H1 (cell line): ENCODE results near the gene KCNJ2. TPM values are rescaled to one million over a fixed set of nuclear protein-coding genes. Genes with fewer than 3 reads are reported as not detected.

Experiments used
- CTCF ChIA-PET: fragments of 300-600 bp; sonication (Branson Sonifier 250); formaldehyde crosslinking; loops from one replicate; lab custom pipeline; 2021; ENCODE audit not compliant: partially characterized antibody; lab: Charles Lee
- POLR2A ChIA-PET: fragments of 300-600 bp; sonication (Branson Sonifier 250); formaldehyde crosslinking; loops from one replicate; lab custom pipeline; 2021; ENCODE audit warnings: inconsistent platforms; ENCODE audit not compliant: partially characterized antibody; lab: Charles Lee
- DNase-seq, 2 experiments: peaks; one replicate each; pipeline versions ENCODE4 v3.0.0 to v3.0.0-alpha.2; 2010 to 2022; ENCODE audit warnings: low spot score in 2 of 2, low read depth in 1 of 2, mixed read lengths in 1 of 2
- FAIRE-seq: peaks from 2 replicates; lab custom pipeline; 2011; peaks lifted over from hg19 to GRCh38; lab: Jason Lieb, UNC
- H2AFZ ChIP-seq: 2 replicates; pipeline ENCODE4 v1.8.1; 2012; ENCODE audit warnings: low read length, inconsistent platforms
- H2AK5ac ChIP-seq: 2 replicates; pipeline ENCODE4 v1.6.1; 2013; ENCODE audit warnings: low read depth, low read length
- H2BK120ac ChIP-seq: replicated peaks from 2 replicates; pipeline ENCODE3; 2013; ENCODE audit warnings: low read depth, low read length, inconsistent platforms
- H2BK12ac ChIP-seq: 2 replicates; pipeline ENCODE4 v1.6.1; 2013; ENCODE audit warnings: low read depth, low read length
- H2BK15ac ChIP-seq: 2 replicates; pipeline ENCODE4 v1.6.1; 2013; ENCODE audit warnings: low read length
- H2BK20ac ChIP-seq: 2 replicates; pipeline ENCODE4 v1.6.1; 2013; ENCODE audit warnings: low read length
- H2BK5ac ChIP-seq: 2 replicates; pipeline ENCODE4 v1.6.1; 2013; ENCODE audit warnings: low read depth, low read length
- H3K14ac ChIP-seq: 2 replicates; pipeline ENCODE4 v1.6.1; 2013; ENCODE audit warnings: inconsistent platforms; ENCODE audit not compliant: insufficient read length
- H3K18ac ChIP-seq: 2 replicates; pipeline ENCODE4 v1.6.1; 2013; ENCODE audit warnings: low read length; ENCODE audit errors: extremely low read depth
- H3K23ac ChIP-seq: 2 replicates; pipeline ENCODE4 v1.6.1; 2013; ENCODE audit warnings: inconsistent platforms; ENCODE audit not compliant: insufficient read length
- H3K23me2 ChIP-seq: 2 replicates; pipeline ENCODE4 v1.6.1; 2013; ENCODE audit warnings: low read depth, low read length
- H3K27ac ChIP-seq: 2 replicates; pipeline ENCODE4 v1.6.1; 2011; ENCODE audit warnings: low read depth, low read length, inconsistent platforms
- H3K27me3 ChIP-seq, 4 experiments: replicated peaks in 1 of 4; 1 replicate in 1 of 4; 2 replicates in 3 of 4; pipeline versions ENCODE4 v1.6.1 to v1.8.1; 2011 to 2013; ENCODE audit warnings: low read length in 3 of 4, mild to moderate bottlenecking in 3 of 4, inconsistent platforms in 2 of 4, mixed read lengths in 2 of 4, moderate library complexity in 1 of 4; ENCODE audit not compliant: control insufficient read depth in 3 of 4, insufficient read depth in 3 of 4; ENCODE audit errors: extremely low read depth in 1 of 4
- H3K36me3 ChIP-seq, 4 experiments: 2 replicates each; pipeline versions ENCODE4 v1.6.1 to v1.8.1; 2011 to 2013; ENCODE audit warnings: mild to moderate bottlenecking in 4 of 4, low read length in 3 of 4, moderate library complexity in 2 of 4, control low read depth in 1 of 4, inconsistent platforms in 1 of 4; ENCODE audit not compliant: insufficient read depth in 4 of 4, control insufficient read depth in 2 of 4
- H3K4ac ChIP-seq: replicated peaks from 2 replicates; pipeline ENCODE3; 2013; ENCODE audit warnings: low read length, low read depth, mixed read lengths, inconsistent platforms; ENCODE audit not compliant: insufficient read length
- H3K4me1 ChIP-seq, 4 experiments: replicated peaks in 1 of 4; 1 replicate in 1 of 4; 2 replicates in 3 of 4; pipeline versions ENCODE4 v1.6.1 to v1.8.1; 2011 to 2013; ENCODE audit warnings: low read length in 3 of 4, inconsistent platforms in 2 of 4, mixed read lengths in 1 of 4; ENCODE audit not compliant: insufficient read depth in 4 of 4, control insufficient read depth in 3 of 4
- H3K4me2 ChIP-seq, 2 experiments: 2 replicates each; pipeline versions ENCODE4 v1.6.1 to v1.8.1; 2011 to 2013; ENCODE audit warnings: low read depth in 2 of 2, low read length in 2 of 2, control low read depth in 1 of 2, inconsistent platforms in 1 of 2, mild to moderate bottlenecking in 1 of 2; ENCODE audit not compliant: insufficient read depth in 1 of 2
- H3K4me3 ChIP-seq, 4 experiments: fragments of 200-600, 300-600 bp in 1 of 4; sonication (generic), shearing (Covaris generic), sonication (Bioruptor Twin) in 1 of 4; 2 replicates each; pipeline versions ENCODE4 v1.5.1 to v1.8.1; 2011 to 2016; ENCODE audit warnings: low read length in 4 of 4, low read depth in 3 of 4, control low read depth in 2 of 4, inconsistent platforms in 2 of 4, mild to moderate bottlenecking in 2 of 4, mixed read lengths in 1 of 4, moderate library complexity in 1 of 4; ENCODE audit not compliant: insufficient read depth in 2 of 4; ENCODE audit errors: extremely low read depth in 1 of 4
- H3K56ac ChIP-seq: replicated peaks from 2 replicates; pipeline ENCODE3; 2013; ENCODE audit warnings: low read depth, mild to moderate bottlenecking, mixed read lengths, low read length, inconsistent platforms; ENCODE audit not compliant: insufficient read length
- H3K79me1 ChIP-seq: 2 replicates; pipeline ENCODE4 v1.6.1; 2013; ENCODE audit warnings: low read depth, low read length, control low read depth
- H3K79me2 ChIP-seq, 2 experiments: 2 replicates each; pipeline versions ENCODE4 v1.6.1 to v1.8.1; 2012 to 2013; ENCODE audit warnings: low read length in 2 of 2, mild to moderate bottlenecking in 2 of 2, inconsistent platforms in 1 of 2; ENCODE audit not compliant: insufficient read depth in 2 of 2, control insufficient read depth in 1 of 2
- H3K9ac ChIP-seq, 4 experiments: replicated peaks in 1 of 4; 1 replicate in 1 of 4; 2 replicates in 3 of 4; pipeline versions ENCODE4 v1.6.1 to v1.8.1; 2011 to 2013; ENCODE audit warnings: low read depth in 3 of 4, low read length in 3 of 4, control low read depth in 2 of 4, mild to moderate bottlenecking in 2 of 4, moderate library complexity in 2 of 4, inconsistent platforms in 1 of 4; ENCODE audit errors: extremely low read depth in 1 of 4
- H3K9me3 ChIP-seq, 2 experiments: 2 replicates each; pipeline versions ENCODE4 v1.6.1 to v1.8.1; 2012 to 2013; ENCODE audit warnings: mild to moderate bottlenecking in 2 of 2, moderate library complexity in 2 of 2, control low read depth in 1 of 2, inconsistent platforms in 1 of 2, low read depth in 1 of 2, low read length in 1 of 2, mixed read lengths in 1 of 2; ENCODE audit not compliant: insufficient read depth in 2 of 2
- H4K20me1 ChIP-seq, 2 experiments: replicated peaks in 1 of 2; 2 replicates each; pipeline versions ENCODE3 to v1.8.1; 2011 to 2013; ENCODE audit warnings: inconsistent platforms in 2 of 2, low read length in 2 of 2, mild to moderate bottlenecking in 1 of 2; ENCODE audit not compliant: insufficient read depth in 2 of 2, control insufficient read depth in 1 of 2
- H4K5ac ChIP-seq: 2 replicates; pipeline ENCODE4 v1.6.1; 2013; ENCODE audit warnings: low read length, low read depth, mixed read lengths, inconsistent platforms; ENCODE audit not compliant: insufficient read length
- H4K8ac ChIP-seq: 2 replicates; pipeline ENCODE4 v1.8.0; 2013; ENCODE audit warnings: mild to moderate bottlenecking, moderate library complexity, low read length, inconsistent platforms; ENCODE audit not compliant: insufficient read depth; ENCODE audit errors: extremely low read depth
- H4K91ac ChIP-seq: replicated peaks from 2 replicates; pipeline ENCODE3; 2013; ENCODE audit warnings: low read length, mixed read lengths, inconsistent platforms; ENCODE audit not compliant: insufficient read length
- HDAC2 ChIP-seq, 2 experiments: fragments of 300-600 bp in 1 of 2; sonication (generic) in 1 of 2; IDR thresholded peaks; 2 replicates each; pipeline ENCODE4 v1.6.1; 2011 to 2012; ENCODE audit warnings: low read depth in 2 of 2, low read length in 2 of 2, mild to moderate bottlenecking in 2 of 2, moderate library complexity in 2 of 2, borderline replicate concordance in 1 of 2, inconsistent platforms in 1 of 2
- SUZ12 ChIP-seq: fragments of 200-600 bp; sonication (generic); IDR thresholded peaks from 2 replicates; pipeline ENCODE4 v1.6.1; 2012; ENCODE audit warnings: mild to moderate bottlenecking, inconsistent platforms, low read length, moderate library complexity, mixed read lengths
- WGBS, 2 experiments: shearing (Covaris generic) in 1 of 2; methylation state at CpG; one replicate each; pipeline versions ENCODE4 v1.1.6 to v1.1.7; 2013 to 2015; ENCODE audit warnings: low lambda C conversion rate in 2 of 2, mixed read lengths in 2 of 2, inconsistent platforms in 1 of 2, low coverage in 1 of 2, missing lambda C conversion rate in 1 of 2; ENCODE audit not compliant: insufficient replicate concordance in 2 of 2, insufficient coverage in 1 of 2, insufficient read length in 1 of 2; ENCODE audit errors: extremely low coverage in 1 of 2, missing lambda C conversion rate in 1 of 2; 5-methylcytosine and 5-hydroxymethylcytosine counted together
- polyA plus RNA-seq, 7 experiments: library from polyadenylated mRNA; depleted of rRNA in 3 of 7; stranded (reverse) in 5 of 7; unstranded in 2 of 7; fragments of >200 nt in 5 of 7; fragments of 200-250 nt in 2 of 7; gene quantifications; 1 replicate in 5 of 7; 2 replicates in 1 of 7; 4 replicates in 1 of 7; pipeline versions ENCODE4 v1.2.1 to v1.2.3, GENCODE V29; 2011 to 2013; ENCODE audit warnings: missing spikeins in 2 of 7, mixed read lengths in 2 of 7
- total RNA-seq: library from RNA; stranded (reverse); fragmentation: NEBNext Ultra II Directional; extraction: Animal tissue kit (Norgen Biotek cat#: 25700); gene quantifications from 2 replicates; pipeline ENCODE4 v1.2.1, GENCODE V29; 2021

Gene KCNJ2
- total and polyA plus RNA-seq, 2 of the 8 experiments (the other 6 are each of a cell fraction or from before 2014, with no cell fraction given), result 0.23 to 0.76 TPM

GRCh38 chr17:70132505-70132904, 36.8 kb upstream of the KCNJ2 start:
- no peaks in the 10 kb centered on the region; a peak in 1 of 7 replicates for H3K4me1 ChIP-seq
- FAIRE-seq, result no peak
- no peak overlapping the region for H3K4ac ChIP-seq
- no peak overlapping the region for H3K23ac ChIP-seq
- no peaks in the 10 kb centered on the region for H3K27me3 ChIP-seq
- H2AFZ ChIP-seq, result no peak overlapping the region
- H2BK120ac ChIP-seq, result no peak overlapping the region
- no peak overlapping the region for H2BK5ac ChIP-seq
- no peak overlapping the region for H2BK12ac ChIP-seq
- no peak overlapping the region for H3K27ac ChIP-seq
- no peaks in the 10 kb centered on the region for H4K20me1 ChIP-seq
- no peak overlapping the region for H2BK15ac ChIP-seq
- H3K14ac ChIP-seq, result no peak overlapping the region
- 0 out of 4 replicates have a peak, but pooled peaks cover 0 to 3% of the 10 kb centered on the region in 2 experiments for H3K9me3 ChIP-seq
- DNase-seq, result no peak
- H3K9ac ChIP-seq, result no peak overlapping the region
- no peaks in the 10 kb centered on the region for H3K79me2 ChIP-seq
- H4K91ac ChIP-seq, result no peak overlapping the region
- no peak overlapping the region for H3K56ac ChIP-seq
- no peak overlapping the region for H3K18ac ChIP-seq
- H4K5ac ChIP-seq, result no peak overlapping the region
- H4K8ac ChIP-seq, result no peak overlapping the region
- no peak overlapping the region for H2BK20ac ChIP-seq
- WGBS, 2 experiments, result 95% methylated on average over 11 of the region's 11 CpGs; no CpG with 5 or more reads in 1 of the 2 experiments
- H3K4me2 ChIP-seq, result no peak overlapping the region
- ChIA-PET POLR2A (no interaction called here), CTCF (interaction anchor here (0.8 to 1.7 kb wide), 3 partner anchors 9 to 526 kb away, joined by 4 to 7 read pairs (median 6); no protein-coding TSS in a partner anchor)
- H3K4me3 ChIP-seq, result no peak overlapping the region
- no peaks in the 10 kb centered on the region for H3K36me3 ChIP-seq
- no peak overlapping the region for H2AK5ac ChIP-seq
- H3K23me2 ChIP-seq, result no peaks in the 10 kb centered on the region; the same call in 1 of the 2 replicates
- no peaks in the 10 kb centered on the region for H3K79me1 ChIP-seq
- no peak for TF ChIP-seq SUZ12
- TF ChIP-seq HDAC2 (IDR thresholded peaks at IDR 0.05; ENCODE audit: borderline replicate concordance in 1 of 2, low read depth in 2 of 2, low read length in 2 of 2), result no peak
